ENCODE measurements around the gene SCYL1.
"Not testable (repeated sequence)": the region's sequence is repeated elsewhere in the genome, so short reads cannot be mapped to it uniquely, and the experiment has no call there.

The SCYL1 gene

DNA sequence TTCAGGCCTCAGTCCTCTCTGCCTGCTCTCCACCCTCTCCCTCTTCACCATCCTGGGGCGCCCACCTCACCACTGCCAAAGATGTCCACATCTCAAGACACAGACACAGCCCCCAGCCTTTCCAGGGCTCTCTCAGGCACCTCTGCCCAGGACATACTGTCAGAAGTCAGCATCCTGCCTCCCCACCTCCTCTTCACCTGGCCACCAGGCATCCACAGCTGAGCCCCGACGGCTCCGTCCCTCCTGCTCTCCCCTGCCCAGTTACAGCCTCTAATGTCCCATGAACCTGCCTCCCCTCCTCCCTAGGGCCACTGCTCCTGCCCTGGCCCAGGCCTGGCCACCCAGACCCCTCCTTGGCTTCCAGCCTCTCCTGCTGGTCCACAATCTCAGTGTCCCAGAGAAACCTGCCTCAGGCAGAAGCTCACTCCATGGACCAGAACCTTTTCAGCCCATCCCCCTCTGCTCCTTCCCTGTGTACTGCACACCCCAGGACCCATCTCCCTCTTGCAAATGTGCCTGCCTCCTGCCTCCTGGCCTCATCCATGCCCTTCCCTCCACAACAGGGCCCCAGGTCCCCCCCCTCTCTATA, 30.1 kb downstream of the SCYL1 start:
- DNase-seq (ENCODE audit: low read depth): no peak

DNA sequence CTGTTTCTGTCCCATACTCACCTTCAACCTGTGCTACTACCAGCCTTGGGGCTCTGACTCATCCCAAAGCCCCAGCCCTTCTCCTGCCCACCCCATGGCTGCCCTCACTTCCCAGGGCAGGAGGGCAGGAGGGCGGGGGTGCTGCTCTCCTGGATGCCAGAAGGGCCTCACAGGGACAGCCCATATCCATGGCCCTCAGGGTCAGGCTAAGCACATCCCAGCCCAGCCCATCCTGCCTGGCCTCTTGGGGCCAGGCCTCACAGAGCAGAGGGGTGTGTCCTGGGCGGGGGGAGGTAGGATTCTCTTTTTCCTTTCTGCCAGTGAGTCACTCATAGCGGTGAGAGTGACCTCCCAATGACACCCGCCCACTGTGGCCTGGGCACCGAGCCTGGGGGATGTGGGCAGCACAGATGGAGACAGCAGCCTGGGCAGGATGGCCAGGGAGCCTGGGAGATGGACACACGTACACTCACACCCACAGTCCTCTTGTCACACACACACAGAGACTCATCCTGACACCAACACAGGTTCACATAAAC, 30.9 kb downstream of the SCYL1 start:
- peak; percentile 79 for DNase-seq (ENCODE audit: low read depth)

DNA sequence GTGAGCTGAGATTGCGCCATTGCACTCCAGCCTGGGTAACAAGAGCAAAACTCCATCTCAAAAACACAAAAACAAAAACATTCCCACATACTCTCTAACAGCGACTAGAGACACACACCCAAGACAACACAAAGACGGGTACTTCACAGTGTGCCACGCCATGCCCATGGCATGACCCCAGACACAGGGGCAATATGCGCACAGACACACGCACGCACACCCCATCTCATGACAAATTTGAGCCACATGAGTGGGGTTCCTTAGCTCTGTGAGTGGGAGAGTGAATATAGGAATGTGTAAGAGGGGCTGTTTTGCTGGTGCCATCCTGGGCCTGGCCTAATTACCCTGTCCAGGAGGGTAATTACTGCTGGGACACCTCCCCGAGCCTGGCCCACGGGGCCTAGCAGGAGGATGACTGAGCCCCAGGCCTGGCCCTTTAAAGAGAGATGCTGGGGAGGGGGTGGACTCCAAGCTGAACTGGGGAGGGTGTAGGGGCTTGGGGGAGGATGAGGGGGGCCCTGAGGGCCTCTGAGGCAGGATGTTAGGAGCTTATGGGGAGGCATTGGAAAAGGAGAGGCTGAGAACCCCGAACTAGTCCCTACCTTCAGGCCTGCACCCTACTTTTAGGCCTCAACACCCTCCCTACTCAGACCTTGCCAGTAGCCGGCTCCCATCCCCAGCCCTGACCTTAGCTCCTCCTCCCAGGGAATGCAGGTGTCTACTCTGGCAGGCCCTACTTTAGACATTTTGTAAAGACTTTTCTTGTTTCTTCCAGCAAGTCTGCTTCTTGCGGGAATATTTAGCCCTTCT, 31.8 kb downstream of the SCYL1 start:
- no peak for DNase-seq (ENCODE audit: low read depth)

DNA sequence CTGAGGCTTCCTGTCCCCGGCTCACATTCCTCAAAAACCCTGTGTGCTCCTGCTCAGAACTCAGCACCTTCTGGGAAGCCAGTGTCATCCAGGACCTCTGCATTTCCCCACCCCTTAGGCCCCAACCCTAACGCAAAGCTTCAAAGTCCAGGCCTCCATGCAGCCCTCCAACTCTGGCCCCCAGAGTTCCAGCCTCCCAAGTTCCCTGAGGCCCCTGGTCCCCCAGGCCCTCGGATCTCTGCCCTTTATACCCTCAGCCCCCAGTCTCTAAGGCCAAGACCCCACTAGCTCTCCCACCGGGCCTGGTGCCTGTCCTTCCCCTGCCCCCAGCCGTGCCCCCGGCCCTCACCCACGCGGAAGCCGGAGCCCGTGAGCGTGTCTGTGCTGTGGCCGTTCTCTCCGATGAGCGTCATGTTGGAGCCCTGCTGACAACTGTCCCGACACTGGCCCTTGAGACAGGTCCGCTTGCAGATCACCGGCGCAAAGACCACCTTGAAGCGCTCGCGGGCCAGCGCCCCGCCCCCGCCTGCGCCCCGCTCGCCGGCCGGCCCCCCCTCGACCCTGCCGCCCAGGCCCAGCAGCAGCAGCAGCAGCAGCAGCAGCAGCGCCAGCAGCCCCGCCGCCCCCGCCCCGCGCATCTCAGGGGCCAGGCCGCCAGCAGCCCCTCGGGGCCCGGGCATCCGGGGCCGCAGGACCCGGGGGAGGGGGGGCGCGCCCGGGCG, 32.6 kb downstream of the SCYL1 start:
- no peak for DNase-seq (ENCODE audit: low read depth)

DNA sequence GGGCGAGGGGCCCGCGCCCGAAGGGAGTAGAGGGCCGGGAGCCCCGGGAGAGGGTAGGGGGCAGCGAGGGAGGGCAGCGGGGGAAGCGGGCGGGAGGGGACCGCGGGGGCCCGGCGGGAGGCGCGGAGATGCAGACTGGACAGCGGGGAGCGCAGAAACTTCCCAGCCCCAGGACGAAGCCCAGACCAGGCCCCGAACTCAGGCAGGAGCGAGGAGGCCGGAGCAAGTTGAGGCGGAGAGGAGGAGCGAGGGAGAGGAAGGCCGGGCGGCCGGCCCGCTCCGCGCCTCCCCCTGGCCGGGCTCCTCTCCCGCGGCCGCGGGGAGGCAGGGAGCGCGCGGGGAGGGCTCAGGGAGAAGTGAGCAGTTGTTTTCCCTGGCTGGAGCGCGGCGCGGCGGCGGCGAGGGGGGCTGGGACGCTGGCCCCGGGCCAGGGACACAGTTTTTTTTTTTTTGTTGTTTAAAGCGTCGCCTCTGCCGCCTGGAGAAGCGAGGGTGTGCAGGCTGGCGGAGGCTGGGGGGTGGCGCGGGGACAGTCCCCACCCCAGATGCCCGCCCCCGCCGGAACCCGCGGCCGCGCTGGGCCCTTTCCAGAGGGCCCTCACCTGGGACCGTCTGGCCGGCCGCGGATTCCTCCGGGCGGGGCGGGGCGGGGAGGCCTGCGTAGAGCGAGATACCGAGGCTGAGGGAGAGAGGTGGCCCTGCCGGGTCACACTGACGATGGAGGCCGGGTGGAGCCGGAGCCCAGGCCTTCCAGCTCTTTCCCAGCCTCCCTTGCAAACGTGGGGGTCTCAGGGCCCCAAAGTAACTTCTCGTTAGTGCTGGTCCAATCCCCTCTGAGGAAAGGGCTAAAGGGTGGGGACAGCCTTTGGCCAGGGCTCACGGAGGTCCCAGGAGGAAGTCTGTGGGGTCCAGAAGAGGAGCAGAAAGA, 33.4 kb downstream of the SCYL1 start, which contains the start of gene LTBP3:
LTBP3 (minus strand) TSS at position 358 of the 928 bp plus-strand sequence. CDS start 400 bp downstream, outside the sequence.
- DNase-seq (ENCODE audit: low read depth): peak; percentile 75

DNA sequence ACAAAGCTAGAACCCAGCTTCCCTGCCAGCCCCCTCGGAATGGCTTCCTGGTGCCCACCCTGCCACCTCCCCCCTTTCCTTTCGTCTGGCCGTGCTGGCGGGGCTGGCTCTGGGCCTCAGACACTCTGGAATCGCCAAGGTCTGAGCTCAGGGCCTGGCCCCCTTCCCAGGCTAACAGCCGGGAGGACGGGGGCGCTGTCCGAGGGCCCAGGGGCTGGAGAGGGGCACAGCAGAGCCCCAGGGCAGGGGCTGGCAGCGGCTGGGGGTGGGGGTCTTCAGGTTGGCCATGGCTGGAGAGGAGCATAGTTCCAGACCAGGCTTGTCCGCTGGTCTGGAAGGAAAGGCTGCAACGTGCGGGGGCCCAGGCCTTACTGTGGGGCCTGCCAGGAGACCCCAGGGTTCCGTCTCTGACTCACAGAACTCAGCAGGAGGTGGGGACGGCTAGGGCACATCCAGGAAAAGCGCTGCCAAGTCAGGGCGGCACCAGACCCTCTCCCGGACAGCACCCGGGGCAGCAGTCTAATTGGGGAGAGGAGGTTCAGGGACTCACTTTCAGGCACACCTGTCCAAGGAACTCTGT, 34.1 kb downstream of the SCYL1 start:
- DNase-seq (ENCODE audit: low read depth): no peak

DNA sequence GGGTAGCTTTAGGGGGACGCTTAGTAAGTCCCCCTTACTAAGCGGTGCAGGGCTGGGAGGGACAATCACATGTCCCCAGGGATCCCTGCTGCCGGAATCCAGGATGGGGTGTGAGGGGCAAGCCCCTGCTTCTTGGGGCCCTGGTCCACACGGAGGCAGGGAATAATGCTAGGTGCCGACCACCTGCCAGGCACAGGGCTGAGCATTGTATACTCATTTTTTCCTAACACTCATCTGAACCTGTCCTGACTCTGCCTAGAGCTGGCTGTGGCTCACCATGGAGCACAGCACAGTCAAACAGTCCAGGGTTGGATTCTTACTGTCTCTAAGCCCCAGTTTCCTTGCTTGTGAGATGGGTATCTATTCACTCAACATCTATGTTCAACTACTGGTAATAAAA, 34.7 kb downstream of the SCYL1 start:
- no peak for DNase-seq (ENCODE audit: low read depth)

DNA sequence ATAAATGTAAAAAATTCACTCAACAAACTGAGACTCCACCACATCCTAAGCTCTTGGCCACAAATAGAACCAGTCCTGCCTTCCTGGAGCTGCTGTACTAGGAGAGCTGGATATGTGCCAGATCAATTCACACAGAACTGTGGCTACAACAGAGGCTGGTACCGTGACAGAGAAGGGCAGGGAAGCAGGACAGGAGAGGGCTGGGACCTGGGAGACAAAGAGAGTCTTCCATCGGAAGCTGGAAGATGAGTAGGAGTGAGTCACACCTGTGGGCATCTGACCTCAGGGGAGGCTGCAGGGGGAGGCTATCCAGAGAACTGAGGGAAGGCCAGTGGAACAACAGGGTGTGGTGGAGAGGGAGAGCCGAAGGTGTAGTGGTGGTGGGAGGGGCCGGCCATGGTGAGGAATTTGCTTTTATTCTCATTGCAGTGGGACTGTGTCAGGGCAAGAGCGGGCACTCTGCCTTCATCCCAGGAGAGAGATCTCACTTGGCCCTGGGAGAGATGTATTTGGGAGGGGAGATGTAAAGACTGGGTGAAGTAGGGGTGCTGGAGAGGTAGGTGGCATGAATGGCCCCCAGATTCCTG, 35.2 kb downstream of the SCYL1 start:
- DNase-seq (ENCODE audit: low read depth): peak; percentile 53

DNA sequence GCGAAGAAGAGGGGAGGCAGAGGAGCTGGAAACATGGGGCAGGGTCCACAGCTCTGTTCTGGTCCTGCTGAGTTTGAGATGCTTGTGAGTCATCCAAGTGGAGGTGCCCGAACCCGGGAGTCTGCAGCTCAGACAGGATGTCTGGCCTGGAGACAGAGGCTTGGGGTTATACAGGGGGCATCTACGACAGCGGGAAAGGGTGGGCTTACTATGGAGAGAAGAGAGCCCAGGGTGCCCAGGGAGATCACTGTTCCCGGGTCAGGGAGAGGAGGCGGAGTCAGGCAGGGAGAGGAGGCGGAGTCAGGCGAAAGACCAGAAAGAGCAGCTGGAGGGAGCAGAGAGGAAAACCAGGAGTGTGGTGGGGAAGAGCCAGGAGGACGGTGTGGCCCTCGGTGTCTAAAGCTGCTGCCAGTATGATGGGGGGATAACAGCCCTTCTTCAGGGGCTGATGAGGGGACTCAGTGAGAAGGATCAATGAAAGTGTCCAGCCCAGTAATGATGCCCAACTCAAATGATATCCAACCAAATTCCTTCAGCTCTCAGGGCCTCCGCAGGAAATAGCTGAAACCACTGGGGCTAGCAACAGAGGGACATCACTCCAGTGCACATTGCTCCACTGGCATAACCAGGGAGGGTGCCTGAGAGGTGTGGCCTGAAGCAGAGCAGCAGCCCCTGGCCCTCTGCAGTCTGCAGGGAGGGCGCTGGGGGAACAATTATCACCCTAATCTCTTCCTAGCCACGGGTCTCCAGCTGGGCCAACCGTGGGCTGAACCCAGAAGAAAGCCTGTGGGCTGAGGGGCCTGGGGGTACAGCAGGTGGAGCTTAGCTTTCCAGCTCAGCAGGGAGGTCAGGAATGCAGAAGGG, 35.9 kb downstream of the SCYL1 start:
- DNase-seq (ENCODE audit: low read depth): peak; percentile 53

DNA sequence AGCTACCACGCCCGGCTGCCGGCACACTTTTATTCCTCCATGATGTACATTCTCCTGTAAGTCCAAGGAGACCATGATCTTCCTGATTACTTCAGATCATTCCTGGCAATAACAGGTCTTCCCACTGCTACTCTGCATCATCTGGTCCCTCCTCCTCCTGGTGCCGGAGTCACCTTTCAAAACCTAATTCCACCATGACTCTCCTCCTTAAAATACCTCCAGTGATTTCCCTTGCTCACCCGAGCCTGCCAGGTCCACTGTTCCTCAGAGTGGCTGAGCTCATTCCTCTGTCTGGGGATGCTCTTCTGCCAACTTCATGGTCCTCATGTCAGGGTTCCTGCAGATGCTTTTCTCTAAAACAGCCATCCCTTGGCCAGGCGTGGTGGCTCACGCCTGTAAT, 37.1 kb downstream of the SCYL1 start:
- DNase-seq (ENCODE audit: low read depth): no peak

DNA sequence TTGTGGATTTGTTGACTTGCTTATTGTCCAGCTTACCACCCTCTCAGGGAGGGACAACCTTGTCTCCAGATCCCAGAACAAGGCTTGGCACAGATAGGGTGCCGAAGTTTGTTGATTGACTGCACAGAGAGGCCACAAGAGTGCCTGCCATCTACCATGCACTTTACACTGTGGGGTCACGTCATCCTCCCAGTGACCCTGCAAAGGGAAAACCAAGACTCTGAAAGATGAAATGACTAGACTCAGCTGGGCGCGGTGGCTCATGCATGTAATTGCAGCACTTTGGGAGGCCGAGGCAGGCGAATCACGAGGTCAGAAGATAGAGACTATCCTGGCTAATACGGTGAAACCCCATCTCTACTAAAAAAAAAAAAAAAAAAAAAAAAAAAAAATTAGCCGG, 37.9 kb downstream of the SCYL1 start:
- no peak for DNase-seq (ENCODE audit: low read depth)

DNA sequence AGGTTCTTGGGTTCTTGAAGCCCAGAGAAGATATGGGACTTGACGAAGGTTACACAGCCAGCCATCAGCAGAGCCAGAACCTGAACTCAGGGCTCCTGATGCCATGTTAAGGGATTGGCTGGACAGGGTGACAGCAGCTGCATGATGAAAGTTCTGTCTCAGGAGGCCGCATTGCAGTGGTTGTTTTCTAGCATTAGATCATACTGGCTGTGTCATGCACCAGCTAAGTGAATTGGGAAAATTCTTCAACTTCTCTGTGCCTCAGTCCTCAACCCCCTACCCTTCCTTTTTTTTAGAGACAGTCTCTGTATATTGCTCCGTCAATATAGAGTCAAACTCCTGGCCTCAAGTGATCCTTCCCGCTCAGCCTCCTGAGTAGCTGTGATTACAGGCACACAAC, 38.7 kb downstream of the SCYL1 start:
- DNase-seq (ENCODE audit: low read depth): no peak

DNA sequence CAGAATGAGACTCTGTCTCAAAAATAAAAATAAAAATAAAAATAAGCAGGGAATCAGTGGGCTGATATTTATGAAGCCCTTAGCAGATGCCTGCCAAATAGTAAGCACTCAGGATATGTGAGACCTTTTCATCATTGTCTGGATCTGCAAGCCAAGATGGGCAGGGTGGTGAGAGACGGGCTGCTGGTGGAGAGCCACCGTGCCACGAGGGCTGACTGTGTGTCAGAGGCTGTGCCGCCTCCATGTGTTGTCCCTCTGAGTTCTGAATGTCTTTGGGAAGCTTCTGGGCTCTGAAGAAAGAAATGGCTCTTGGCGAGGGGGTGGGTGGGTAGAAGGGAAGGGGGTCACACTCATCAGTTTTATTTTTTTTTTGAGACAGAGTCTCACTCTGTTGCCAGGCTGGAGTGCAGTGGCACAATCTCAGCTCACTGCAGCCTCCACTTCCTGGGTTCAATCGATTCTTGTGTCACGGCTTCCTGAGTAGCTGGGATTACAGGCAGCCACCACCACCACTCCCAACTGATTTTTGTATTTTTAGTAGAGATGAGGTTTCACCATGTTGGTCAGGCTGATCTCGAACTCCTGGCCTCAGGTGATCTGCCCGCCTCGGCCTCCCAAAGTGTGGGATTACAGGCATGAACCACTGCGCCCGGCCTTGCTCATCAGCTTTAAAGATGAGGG, 40.1 kb downstream of the SCYL1 start:
- DNase-seq (ENCODE audit: low read depth): not testable (repeated sequence)

DNA sequence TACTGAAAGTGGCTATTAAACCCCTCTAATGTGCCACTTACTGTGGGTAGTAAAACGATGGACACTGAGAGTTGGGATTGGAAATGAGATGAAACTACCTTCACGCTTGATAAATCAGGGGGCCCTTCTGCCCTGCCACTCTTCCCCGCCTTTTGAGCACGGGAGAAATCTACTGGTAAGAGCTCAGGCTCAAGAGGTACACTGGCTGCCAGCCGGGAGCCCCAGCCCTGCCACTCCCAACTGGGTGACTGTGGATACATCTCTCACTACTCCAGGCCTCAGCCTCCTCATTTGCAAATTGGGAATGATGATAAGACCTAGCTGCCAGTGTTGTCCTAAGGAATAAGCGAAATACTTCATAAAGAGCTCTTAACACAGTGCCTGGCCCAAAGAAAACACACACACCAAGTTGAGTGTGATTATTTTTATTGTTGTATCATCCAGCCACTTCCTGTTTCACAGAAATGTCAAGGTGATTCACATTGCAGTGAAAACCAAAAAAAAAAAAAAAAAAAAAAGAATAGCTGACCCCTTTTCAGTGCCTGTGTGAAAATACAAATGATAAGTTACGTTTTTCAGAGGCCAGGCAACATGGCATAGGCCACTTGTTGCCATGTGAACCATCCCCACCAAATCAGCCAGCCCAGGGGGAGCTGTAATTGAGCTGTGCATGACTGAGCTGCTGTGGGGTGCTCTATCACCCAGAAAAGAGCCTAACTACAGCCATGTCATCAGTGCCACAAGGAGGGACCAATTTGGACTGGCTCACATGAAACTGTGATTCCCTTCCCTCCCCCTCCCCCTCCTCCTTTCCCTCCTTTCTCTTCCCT, 41.0 kb downstream of the SCYL1 start:
- DNase-seq (ENCODE audit: low read depth): no peak

DNA sequence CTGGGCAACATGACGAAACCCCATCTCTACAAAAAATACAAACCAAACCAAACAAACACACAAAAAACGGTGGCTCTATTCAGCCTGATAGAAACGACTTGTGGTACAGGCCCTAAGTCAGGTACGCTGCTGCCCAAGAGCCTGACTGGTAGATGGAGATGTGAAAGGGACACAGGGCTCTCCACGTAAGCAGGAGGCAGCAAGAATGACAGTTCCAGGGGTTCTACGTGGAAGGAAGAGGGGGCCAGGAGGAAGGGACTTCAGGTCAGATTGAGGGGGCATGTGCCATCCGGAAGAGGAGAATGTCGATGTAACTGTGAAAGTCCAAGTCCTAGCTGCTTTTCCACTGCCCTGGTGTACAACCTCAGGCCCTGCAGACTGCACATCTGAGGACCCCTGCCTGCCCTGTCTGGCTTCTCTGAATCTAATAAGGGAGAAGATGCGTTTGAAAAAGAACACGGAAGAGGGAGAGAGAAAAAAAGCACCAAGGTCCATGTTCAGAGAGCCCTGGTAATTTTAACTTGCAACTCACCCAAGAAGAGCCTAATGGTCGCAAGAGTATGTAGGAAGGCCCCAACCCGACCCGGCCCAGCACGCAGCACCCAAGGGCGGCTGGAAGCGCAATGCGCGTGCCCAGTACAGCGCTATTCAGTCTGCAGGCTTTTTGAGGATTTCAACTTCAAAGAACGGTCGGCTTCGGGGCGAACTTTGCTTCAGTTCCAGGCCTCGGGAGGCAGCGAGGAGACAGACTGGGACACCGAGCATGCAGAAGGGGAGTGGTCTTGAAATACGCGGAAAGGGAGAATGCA, 44.5 kb downstream of the SCYL1 start:
- DNase-seq (ENCODE audit: low read depth): no peak

DNA sequence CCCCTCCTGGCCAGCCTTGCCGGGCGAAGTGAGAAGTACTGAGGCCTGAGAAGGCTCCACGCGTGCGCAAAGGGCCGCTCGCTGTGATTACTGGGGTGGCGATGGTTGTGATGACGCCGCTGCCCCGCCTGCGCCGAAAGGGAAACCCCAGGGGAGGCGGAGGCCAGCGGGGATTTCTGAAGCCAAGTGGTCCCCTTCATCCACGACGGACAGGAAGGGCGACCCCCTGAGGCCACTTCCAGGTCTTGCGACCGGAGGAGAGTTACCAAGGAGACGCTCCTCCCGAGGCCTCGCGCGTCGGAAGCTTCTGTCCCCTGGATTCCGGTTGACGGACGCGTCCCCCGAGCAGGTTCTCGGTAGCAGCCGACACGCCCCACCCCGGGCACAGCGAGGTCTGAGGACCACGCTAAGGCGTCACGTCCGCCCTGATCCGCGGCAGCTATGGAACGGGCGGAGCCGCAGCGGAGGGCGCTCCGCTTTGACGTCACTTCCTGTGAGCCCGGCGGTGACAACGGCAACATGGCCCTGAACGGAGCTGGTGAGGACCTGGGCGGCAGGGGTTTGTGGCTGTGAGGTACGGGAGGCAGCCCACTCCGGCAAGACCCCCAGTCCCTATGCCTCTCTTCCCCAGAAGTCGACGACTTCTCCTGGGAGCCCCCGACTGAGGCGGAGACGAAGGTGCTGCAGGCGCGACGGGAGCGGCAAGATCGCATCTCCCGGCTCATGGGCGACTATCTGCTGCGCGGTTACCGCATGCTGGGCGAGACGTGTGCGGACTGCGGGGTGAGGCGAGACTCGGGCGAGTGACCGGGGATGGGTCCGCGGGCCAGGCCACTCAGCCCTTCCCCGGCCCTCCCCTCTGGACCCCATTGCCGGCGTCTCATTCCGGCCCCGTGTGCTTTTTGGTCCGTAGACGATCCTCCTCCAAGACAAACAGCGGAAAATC, 45.4 kb downstream of the SCYL1 start, which contains the start of gene ZNRD2:
ZNRD2 (plus strand) TSS at position 505 of the 946 bp plus-strand sequence; CDS start at position 520, 15 bp downstream.
- peak; percentile 98 for DNase-seq (ENCODE audit: low read depth)
